ENCODE results near the gene SYNPO2L. TPM values are rescaled to one million over a fixed set of nuclear protein-coding genes. Genes with fewer than 3 reads are reported as not detected.

SYNPO2L gene
- total RNA-seq, 4 donors from 2014 or later: not detected

- no peak overlapping the region for H3K27ac ChIP-seq
- no peak overlapping the region for H3K4me3 ChIP-seq
- no peak for DNase-seq
- no peaks in the 10 kb centered on the region for H3K4me1 ChIP-seq
- no peaks in the 10 kb centered on the region for H3K9me3 ChIP-seq
- H3K36me3 ChIP-seq: no peaks in the 10 kb centered on the region
- no peaks in the 10 kb centered on the region for H3K27me3 ChIP-seq
- TF ChIP-seq POLR2A (IDR thresholded peaks at IDR 0.05): no peak
Observed at GRCh38 chr10:73609116-73609515, 46.7 kb downstream of the SYNPO2L start.

- no peaks in the 10 kb centered on the region for H3K9me3 ChIP-seq
- TF ChIP-seq POLR2A (IDR thresholded peaks at IDR 0.05): peak; percentile 16 to 71
- TF ChIP-seq, protein P1, sequence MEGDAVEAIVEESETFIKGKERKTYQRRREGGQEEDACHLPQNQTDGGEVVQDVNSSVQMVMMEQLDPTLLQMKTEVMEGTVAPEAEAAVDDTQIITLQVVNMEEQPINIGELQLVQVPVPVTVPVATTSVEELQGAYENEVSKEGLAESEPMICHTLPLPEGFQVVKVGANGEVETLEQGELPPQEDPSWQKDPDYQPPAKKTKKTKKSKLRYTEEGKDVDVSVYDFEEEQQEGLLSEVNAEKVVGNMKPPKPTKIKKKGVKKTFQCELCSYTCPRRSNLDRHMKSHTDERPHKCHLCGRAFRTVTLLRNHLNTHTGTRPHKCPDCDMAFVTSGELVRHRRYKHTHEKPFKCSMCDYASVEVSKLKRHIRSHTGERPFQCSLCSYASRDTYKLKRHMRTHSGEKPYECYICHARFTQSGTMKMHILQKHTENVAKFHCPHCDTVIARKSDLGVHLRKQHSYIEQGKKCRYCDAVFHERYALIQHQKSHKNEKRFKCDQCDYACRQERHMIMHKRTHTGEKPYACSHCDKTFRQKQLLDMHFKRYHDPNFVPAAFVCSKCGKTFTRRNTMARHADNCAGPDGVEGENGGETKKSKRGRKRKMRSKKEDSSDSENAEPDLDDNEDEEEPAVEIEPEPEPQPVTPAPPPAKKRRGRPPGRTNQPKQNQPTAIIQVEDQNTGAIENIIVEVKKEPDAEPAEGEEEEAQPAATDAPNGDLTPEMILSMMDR (IDR thresholded peaks at IDR 0.05): peak in 2 of 6 experiments; percentile 1 to 29
- H3K27me3 ChIP-seq: no peaks in the 10 kb centered on the region
- H3K4me1 ChIP-seq: peaks cover 0 to 14% (median 0%) of the 10 kb centered on the region in 4 donors
- peak in 2 of 3 donors; percentile 68 to 80 for DNase-seq
- no peaks in the 10 kb centered on the region for H3K36me3 ChIP-seq
- peak overlapping the region in 3 of 4 donors; percentile 2 to 39 (median 31) for H3K4me3 ChIP-seq
- peak overlapping the region in 3 of 4 donors; percentile 54 to 88 (median 70) for H3K27ac ChIP-seq
Observed at GRCh38 chr10:73601486-73601921, 54.3 kb downstream of the SYNPO2L start.

DNA sequence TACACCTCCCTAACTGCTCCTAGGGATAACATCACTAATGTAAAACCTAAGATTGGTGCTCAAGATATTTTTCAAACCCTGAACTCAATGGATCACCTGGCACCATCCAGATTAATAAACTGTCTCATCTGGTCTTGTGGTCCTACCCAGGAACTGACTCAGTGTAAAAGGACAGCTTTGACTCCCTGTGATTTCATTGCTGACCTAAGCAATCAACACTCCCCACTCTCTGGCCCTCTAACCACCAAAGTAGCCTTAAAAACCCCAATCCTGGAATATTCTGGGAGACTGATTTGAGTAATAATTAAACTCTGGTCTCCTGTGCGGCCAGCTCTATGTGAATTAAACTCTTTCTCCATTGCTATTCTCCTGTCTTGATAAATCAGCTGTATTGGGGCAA lies 58.5 kb downstream of the SYNPO2L start:
- H3K27ac ChIP-seq: no peak overlapping the region

More for the DNA sequence above, 58.5 kb downstream of the SYNPO2L start:
- peaks cover 0 to 21% (median 0%) of the 10 kb centered on the region in 4 donors for H3K4me1 ChIP-seq
- TF ChIP-seq, protein P1 (IDR thresholded peaks at IDR 0.05): no peak
- TF ChIP-seq POLR2A (IDR thresholded peaks at IDR 0.05): no peak
- no peaks in the 10 kb centered on the region for H3K27me3 ChIP-seq
- no peak for DNase-seq
- no peak overlapping the region for H3K4me3 ChIP-seq
- H3K36me3 ChIP-seq: no peaks in the 10 kb centered on the region
- H3K9me3 ChIP-seq: no peaks in the 10 kb centered on the region

Other genes starting within 250 kb of the SYNPO2L start
- gene ANXA7, start 242.0 kb downstream of the SYNPO2L start, total RNA-seq: 10 to 100 TPM; 51.9 to 70.1 (median 58.4) TPM
- 1 to 10 TPM; 3.3 to 7.5 (median 5.2) TPM for gene MSS51, start 222.5 kb downstream of the SYNPO2L start, total RNA-seq
- 10 to 100 TPM; 28.2 to 42.0 (median 32.4) TPM for gene PPP3CB, start 160.0 kb downstream of the SYNPO2L start, total RNA-seq
- gene USP54, start 64.7 kb downstream of the SYNPO2L start, total RNA-seq: 10 to 100 TPM; 41.0 to 65.1 (median 50.5) TPM
- gene MYOZ1, start 14.6 kb downstream of the SYNPO2L start, total RNA-seq: not detected
- gene AGAP5, start 42.1 kb upstream of the SYNPO2L start, total RNA-seq: 10 to 100 TPM; 11.6 to 23.3 (median 16.1) TPM
- gene SEC24C, start 88.3 kb upstream of the SYNPO2L start, total RNA-seq: 10 to 100 TPM; 48.7 to 81.5 (median 79.9) TPM
- gene CHCHD1, start 126.0 kb upstream of the SYNPO2L start, total RNA-seq: 10 to 100 TPM in 3 of 4 donors, 1 to 10 TPM in 1; 9.9 to 36.8 (median 20.9) TPM
- gene ZSWIM8, start 129.6 kb upstream of the SYNPO2L start, total RNA-seq: 100 to 1,000 TPM in 3 of 4 donors, 10 to 100 TPM in 1; 87.5 to 345 (median 187) TPM
- 10 to 100 TPM; 16.5 to 39.1 (median 27.7) TPM for gene NDST2, start 155.6 kb upstream of the SYNPO2L start, total RNA-seq
- 100 to 1,000 TPM in 3 of 4 donors, 10 to 100 TPM in 1; 34.7 to 159 (median 110) TPM for gene CAMK2G, start 218.5 kb upstream of the SYNPO2L start, total RNA-seq

Measured in Peyer's patch (tissue), 4 donors.